OCI-LY1 (cell line): ENCODE measurements around the gene SSNA1.

ENCODE experiments used
- CTCF ChIP-seq: fragments of 200-600 bp; sonication (generic), shearing (Covaris generic); IDR thresholded peaks from 2 replicates; pipeline ENCODE4 v1.5.1; 2017; ENCODE audit warnings: mild to moderate bottlenecking, antibody characterized with exemption, low read length, moderate library complexity, mixed read lengths
- EZH2 ChIP-seq: fragments of 200-600 bp; sonication (generic), shearing (Covaris generic); IDR thresholded peaks from 2 replicates; pipeline ENCODE4 v1.8.0; 2017; ENCODE audit warnings: borderline replicate concordance, mixed run types, mild to moderate bottlenecking, antibody characterized with exemption, low read length, moderate library complexity, mixed read lengths

GRCh38 chr9:137202966-137203365 lies 14.5 kb downstream of the SSNA1 start:
- TF ChIP-seq CTCF, result no peak
- TF ChIP-seq EZH2, result no peak
